ENCODE data around the gene DRGX.

The DRGX gene

DNA sequence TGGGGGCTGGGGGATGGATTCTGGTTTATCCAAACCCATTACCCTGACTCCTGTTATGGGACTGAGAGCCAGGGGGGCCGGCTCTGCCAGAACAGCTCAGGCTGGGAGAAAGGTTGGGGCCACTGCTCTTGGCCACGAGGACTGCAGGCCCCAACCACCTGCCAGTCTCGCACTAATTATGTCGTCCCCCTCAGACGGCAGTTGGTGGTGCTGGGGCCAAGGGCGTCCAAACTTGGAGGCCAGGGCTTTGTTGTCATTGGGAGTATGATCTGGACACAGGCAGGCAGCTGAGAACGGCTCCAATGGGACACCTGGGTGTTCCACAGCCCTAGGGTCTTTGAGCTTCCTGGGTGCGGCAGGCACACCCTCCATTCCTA is 34.7 kb downstream of the DRGX start:
- no peak for DNase-seq

DNA sequence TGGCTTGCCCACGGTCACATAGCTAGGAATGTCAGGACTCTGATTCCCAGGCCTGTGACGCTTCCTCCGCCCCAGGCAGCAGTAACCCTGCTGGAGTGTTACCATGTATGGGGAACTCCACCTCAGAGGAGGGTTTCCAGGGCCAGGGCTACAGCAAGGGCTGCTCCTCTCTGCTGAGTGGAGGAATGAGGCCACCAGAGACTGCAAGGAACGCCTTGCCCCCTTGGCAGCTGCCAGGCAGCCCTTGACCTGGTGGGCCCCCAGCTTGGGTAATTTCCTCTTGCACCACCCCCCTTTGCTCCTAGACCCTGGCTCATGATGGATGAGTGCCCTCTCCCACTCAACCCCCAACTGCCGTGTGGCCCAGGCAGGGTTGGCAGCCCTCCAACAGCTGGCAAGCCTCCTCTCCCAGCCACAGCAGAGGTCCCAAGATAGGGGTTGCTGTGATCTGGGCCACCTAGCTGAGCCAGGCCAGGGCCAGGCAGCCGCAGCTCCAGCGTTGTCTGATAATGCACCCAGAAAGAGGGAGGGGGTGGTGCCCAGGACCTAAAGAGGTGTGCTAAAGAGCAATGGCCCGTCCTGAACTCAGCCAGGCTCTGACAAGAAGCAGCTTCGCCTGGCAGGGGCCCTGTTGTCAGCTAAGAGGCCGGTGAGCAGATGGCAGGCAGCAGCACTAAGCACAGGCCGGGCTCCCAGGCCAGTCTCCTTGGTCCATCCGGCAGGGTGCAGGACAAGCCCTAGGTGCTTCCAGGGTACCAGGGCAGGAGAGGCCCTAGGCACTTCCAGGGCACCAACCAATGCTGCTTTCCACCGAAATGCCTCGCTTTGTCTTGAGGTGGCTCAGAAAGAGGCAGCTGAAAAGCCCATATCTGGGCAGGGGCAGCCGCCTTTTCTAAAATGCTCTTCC is 35.4 kb downstream of the DRGX start:
- DNase-seq: no peak

DNA sequence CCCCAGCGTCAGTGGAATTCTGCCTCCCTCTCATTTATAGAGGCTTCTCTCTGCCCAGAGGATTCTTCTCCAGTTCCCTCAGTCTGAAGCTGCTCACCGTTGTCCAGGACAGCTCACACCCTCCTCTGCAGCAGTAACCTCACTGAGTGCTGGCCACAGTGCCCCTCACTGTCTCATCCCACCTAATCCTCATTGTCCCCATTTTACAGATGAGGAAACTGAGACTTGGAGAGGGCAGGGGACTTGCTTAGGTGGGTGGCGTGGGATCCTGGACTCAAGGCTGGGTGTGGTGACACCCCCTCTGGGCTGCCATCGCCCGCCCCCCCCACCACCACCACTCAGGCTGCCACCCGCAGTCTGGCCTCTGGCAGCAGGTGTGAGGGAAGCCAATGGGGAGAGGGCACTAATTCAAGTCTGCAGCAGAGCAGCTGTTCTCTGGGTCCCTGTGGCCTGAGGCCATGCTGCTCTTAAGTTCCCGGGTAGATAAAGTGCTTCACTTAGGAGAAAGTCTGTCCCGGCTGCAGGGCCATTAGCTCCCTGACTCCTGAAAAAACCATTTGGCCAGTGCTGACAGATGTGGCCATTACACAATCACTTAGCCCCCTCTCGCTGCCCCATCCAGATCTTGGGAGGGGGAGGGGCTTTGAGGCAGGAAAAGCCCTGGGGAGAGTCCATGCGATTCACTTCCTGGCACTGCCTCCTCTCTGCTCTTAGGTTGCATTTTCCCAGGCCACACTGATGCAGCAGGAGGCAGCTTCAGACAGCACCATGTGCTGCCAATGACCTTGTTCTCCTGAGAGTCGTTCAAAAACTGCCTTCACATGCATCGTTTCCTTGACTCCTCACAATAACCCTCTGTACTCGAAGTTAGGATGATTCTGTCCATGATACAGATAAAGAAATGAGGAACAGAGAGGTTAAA is 36.3 kb downstream of the DRGX start:
- DNase-seq: no peak

DNA sequence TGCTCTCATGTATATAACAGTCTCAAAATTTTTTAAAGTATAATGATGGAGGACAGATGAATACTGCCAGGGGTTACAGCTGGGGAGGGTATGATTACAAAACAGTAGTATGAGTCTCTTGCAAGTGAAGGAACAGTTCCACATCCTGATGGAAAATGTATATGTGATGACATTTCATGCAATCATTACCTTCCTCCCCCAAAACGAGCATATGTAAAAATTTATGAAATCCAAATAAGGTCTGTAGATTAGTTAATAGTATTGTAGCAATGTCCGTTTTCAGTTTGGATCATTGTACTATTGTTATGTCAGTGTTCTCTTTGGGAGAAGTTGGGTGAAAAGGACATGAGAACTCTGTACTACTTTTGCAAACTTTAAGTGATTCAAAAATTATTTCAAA is 38.0 kb downstream of the DRGX start:
- no peak for DNase-seq

DNA sequence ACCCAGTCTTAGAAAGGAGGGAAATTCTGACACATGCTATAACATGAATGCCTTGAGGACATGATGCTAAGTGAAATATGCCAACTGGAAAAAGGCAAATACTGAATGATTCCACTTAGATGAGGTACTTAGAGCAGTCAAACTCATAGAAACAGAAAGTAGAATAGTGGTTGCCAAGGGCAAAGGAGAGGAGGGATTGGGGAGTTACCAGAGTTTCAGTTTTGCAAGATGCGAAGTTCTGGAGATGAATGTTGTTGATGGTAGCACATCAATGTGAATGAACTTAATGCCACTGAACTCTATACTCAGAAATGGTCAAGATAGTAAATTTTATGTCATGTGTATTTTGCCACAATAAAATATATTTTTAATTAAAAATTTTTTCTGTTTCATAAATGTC is 38.9 kb downstream of the DRGX start:
- no peak for DNase-seq

DNA sequence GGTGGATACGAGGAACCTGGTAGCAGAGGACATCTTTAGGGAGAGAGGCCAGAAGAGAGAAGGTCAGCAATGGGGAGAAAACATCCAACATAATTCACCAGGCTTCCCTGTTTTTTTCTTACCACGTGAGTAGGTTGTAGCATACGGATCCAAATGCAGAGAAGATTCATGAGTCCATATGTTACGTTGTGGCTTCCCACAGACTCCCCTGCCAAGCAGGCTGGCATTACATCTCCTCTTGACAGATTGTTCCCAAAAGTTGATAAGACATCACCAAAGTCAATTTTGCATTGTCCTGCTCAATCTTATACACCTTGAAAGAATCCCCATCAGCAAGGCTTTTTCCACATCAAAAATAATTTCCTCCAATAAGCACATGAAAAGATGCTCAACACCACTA is 39.7 kb downstream of the DRGX start:
- no peak for DNase-seq

DNA sequence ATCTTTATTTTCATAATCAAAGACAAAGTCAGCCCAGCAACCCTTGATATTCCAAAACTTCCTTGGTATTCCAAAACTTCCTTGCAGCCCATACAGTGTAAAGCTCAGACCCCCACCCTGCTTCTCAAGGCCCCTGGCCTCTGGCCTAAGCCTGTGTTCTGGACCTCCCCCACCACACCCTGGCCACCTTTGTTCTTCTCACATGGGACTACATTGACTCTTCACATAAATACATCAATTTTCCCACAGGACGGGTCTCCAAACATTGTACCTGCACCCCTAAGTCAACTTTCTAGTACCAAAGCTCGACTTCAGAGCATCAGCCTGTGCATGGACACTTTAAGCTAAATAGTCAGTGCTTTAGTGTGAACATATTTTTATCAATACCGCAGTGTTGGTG is 40.7 kb downstream of the DRGX start:
- DNase-seq: no peak

DNA sequence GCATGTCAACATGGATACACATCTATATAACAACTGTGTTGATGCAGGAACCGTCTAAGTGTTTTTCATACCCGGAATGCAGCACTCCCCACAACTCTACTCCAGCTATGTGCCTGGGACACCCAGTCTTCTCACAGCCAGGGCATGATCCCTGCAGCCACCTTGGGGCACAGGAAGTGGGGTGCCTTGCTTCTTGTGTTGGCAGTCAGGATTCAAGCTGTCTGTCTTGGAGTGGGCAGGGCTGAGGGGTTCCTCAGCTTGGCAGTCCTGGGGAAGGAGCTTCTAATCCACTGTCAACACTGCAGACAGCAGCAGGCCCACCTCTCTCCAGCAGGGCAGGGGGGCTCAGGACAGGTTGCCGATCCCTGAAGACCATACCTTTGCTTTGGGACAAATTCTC is 41.3 kb downstream of the DRGX start:
- no peak for DNase-seq

DNA sequence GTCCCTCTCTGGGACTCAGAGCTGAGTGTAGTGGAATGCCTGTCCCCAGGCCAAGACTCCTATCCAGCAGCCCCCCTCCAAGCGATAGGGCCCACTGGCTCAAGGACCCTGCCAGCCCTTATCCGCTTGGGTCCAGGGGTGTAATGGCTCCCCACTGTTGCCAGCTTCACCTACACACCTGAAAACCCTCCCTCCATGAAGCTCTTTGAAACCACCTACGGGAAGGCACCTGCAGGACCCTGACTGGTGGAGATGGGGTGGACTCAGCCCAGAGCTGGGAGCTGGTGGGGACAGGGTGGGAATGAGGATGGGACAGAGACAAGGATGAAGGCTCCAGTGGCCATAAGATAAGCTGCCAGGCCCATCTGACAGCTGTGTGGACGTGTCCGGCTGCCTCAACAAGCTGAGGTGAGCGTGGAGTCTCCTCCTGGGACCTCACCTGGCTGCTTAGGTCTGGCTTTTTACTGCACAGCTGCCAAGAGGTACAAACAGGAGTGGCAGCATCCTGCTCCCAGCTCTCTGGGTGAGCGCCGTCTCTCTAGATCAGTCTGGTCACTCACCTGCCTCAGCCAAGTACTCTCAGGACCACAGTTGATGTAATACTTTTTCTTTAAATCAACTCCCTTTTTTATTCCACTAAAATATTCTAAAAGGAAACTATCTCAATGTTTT is 41.9 kb downstream of the DRGX start:
- no peak for DNase-seq

DNA sequence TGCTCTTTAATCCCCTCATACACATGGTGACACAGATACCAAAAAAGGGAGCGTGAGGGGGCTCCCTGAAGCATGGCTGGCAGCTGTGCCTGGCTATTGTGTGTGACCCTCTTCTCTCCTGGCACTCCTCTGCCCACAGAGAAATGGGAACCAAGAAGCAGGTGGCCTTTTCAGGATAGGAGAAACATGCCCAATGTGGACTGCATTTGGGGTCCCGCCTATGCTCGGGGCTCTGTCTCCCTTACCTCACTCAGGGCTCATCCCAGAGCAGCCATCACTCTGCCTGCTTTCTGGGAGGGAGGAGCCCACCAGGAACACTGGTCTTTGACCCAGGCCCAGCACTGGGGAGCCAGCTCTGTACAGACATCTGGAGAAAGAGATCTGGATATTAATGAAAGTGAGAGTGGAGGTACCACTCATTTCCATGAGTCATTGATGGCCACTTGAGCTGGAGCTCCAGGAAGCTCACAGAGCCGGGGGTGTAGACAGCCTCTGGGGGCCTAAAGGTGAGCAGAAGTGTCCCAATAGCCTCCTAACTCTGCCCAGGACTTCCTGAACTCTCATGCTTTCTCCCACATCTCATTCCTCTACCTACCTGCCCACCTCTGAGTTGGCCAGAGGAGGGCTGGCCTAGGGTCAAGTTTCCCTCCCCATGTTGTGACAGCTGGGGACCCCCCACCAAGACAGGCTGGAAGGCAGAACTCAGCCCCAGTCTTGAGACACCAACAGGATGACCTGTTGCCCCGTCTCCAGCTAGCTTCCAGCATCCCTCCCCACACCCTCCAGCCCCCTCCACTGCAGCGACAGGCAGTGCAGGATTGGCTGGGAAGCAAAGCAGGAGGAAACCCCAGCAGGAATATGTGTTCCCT is 42.6 kb downstream of the DRGX start:
- DNase-seq: no peak

DNA sequence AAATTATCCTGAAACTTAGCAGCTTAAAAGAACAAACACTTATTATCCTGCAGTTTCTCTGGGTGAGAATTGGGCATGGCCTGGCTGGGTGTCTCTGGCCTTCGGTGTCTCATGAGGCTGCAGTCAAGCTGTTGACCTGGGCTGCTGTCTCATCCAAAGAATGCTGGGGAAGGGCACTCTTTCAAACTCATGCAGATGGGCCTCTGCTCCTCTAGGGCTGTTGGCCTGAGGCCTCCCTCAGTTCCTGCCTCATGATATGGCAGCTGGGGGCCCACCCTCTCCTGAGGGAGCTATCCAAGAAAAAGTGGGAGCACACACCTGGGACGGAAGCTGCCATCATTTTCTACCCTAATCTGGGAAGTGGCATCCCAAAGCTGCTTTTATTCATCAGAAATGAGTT is 43.6 kb downstream of the DRGX start:
- DNase-seq: no peak

DNA sequence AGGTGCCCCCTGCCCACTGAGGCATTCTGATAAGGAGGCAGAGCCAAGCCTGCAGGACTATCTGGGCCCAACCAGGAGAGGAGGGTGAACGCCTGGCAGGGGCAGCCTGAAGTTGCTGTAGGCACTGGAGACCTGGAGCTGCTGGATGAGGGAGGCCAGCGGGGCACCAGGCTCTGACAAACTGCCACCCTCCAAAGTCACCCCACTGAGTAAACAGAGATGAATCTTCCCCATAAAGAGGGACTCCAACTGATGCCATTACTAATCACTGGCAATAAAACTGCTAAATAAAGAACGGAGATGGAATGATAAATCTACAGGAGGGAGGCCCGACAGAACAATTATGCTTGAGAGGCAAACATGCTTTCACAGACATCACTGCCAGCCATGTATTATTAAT is 44.2 kb downstream of the DRGX start:
- no peak for DNase-seq

DNA sequence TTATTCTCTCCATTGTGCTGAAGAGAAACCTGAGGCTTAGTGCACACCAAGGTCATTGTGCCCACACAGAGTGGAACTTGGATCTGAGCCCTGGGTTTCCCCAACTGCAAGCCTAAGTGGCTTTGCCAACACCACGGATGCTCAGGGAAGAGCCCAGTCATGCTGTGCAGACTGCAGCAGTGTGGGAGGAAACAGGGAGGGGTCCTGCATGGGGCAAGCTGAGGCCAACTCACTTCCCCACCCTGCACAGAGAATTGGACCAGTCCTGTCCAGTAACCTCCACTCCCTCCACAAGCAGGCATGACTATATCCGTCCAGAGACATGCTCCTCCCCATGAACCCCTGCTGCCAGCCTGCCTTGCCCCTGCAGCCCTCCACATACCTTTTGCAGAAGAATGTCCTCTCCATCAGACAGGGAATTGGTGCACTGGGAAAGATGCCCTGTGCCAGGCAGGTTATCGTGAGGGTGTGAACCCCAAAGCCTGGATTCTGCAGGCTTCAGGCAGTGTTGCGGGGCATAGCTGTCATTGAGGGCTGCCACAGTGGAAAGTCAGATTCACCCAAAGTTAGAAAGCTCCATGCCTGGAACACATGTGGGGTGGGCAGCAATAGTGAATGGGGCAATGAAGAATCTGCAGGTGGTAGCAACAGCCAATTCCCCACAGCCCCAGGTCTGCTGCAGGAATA is 44.9 kb downstream of the DRGX start:
- no peak for DNase-seq

DNA sequence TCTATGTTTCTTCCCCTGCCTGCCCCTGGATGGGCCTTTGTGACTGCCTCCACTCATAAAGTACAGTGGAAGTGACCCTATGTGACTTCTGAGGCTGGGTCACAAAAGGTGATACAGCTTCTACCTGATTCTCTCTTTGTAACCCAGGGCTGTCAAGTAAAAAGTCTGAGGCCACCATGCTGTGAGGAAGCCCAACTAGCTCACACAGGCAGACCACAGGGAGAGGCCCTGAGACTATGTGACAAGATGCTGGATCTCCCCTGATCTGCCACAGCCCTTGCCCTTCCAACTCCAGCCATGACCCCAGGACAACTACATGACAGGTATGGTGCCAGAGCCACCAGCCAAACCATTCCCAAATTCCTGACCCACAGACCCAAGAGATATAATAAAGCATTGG is 45.8 kb downstream of the DRGX start:
- DNase-seq: no peak

DNA sequence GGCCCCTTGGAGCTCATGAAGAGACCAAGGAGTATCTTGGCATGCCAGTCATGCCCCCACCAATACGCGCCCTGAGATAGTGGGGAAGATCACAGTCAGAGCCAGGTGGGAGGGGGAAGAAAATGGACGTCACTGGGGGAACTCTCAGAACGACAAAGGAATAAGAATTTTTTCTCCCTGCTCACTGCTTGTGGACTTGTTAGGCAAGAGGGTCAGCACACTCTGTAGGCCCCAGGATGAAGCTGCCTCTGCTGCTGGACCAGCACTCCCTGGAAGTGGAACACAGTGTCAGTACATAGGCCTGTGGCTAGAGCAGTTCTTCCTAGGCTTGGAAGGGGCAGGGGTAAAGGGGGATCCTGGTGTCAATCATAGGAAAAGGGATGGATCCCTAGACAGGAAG is 46.5 kb downstream of the DRGX start:
- no peak for DNase-seq

DNA sequence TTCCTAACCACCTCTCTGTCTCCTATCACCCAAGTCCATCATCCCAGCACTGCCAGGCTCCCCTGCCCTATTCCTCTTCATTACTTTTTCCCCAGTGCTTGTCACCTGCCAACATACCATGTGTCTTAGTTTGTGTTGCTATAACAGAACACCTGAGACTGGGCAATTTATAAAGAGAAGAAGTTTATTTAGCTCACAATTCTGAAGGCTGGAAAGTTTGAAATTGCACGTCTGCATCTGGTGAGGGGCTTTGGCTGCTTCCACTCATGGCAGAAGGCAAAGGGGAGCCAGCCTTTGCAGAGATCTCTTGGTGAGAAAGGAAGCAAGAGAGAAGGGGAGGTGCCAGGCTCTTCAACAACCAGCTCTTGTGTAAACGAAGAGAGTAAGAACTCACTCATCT is 47.3 kb downstream of the DRGX start:
- DNase-seq: no peak

DNA sequence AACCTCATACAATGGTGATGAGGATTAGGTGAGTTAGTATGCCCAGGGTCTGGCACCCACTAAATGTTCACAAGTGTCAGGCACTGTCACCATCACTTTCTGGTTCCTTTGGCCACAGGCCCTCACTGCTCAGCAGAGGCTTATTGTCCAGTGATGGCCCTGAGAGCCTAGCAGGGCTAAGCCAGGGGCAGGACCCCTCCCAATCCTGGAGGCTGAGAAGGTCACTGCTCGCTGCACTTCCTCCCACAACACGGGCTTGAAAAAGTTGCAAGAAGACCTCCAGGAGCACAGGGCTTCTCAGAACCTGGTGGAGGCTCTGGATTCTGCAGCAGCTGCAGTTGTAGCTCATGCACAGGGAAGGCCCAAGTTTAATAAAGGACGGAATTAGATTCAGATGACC is 48.1 kb downstream of the DRGX start:
- DNase-seq: no peak

DNA sequence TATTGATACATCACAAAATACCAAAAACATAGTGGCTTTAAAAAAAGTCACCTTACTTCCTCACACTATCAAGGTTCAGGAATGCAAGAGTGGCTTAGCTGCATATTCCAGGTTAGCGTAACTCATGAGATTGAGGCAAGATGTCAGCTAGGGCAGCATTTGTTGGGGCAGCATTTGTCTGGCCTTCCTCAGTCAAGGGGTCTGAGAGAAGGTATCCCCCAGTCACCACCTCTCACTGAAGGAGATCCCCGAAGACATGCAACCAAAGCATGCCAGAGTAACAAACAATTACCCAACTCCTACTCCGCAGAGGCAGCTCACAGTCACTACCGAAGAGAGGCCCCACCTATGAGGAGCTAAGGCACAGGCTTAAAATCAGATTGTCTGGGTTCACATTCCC is 48.5 kb downstream of the DRGX start:
- DNase-seq: no peak

DNA sequence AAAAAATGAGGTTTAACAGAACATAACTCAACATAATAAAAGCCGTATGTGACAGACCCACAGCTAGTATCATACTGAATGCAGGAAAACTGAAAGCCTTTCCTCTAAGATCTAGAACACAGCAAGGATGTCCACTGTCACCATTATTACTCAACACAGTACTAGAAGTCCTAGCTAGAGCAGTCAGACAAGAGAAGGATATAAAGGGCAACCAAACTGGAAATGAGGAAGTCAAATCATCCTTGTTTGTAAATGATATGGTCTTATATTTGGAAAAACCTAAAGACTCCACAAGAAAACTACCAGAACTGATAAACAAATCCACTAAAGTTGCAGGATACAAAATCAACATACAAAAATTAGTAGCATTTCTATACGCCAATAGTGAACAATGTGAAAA is 51.0 kb downstream of the DRGX start:
- DNase-seq: no peak

DNA sequence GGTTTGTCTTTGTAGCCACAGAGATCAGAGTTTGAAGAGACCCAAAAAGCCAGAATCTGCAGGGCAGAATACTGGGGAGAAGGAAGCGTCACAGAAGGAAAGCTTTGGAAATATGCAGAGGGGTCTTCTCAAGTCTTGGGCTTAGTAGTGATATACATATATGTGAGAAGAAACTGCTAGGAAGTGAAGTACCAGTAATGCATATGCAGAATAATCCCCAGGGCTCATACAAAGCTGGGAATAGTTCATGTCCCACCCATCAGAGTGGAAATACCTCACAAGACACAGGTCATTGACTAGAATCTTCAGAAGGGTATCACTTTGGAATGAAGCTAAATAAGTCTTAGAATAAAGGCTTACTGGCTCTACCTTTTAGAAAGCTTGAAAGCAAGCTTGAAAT is 57.3 kb downstream of the DRGX start:
- no peak for DNase-seq

DNA sequence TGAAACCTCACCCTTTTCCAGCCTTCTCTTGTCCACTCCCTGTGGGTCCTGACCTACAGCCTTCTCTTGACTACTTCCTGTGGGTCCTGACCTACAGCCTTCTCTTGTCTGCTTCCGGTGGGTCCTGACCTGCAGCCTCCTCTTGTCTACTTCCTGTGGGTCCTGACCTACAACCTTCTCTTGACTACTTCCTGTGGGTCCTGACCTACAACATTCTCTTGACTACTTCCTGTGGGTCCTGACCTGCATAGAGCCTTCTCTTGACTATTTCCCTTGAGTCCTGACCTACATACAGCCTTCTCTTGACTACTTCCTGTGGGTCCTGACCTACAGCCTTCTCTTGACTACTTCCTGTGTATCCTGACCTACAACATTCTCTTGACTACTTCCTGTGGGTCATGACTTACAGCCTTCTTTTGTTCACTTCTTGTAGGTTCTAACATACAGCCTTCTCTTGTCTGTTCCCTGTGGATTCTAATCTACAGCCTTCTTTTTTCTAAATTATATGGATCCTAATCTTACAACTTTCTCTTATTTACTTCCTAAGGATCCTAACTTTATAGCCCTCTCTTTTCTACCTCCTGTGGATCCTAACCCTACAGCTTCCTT is 60.4 kb downstream of the DRGX start:
- DNase-seq: no peak

DNA sequence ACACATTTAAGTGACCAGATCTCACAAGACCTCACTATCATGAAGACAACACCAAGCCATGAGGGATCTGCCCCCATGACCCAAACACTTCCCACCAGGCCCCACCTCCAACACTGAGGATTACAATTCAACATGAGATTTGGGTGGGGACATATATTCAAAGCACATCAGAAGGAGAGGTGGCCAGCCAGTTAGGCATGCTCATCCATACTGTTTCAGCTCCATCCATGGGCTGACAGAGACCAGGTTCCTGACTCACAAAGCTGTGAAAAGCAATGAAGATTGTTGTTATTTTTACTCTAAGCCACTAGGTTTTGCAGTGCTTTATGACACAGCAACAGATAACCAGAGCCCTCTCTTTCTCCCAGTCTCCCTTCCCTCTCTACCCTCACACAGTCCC is 60.9 kb downstream of the DRGX start:
- no peak for DNase-seq
